HG03060 (cell line): ENCODE measurements around the gene TMEM163.
"Not testable (repeated sequence)": the region's sequence is repeated elsewhere in the genome, so short reads cannot be mapped to it uniquely, and the experiment has no call there.

ENCODE experiments used
- ATAC-seq: cut with Tn5 transposase; IDR thresholded peaks from one replicate; pipeline ENCODE4 v1.9.1; 2021; ENCODE audit warnings: low read depth, moderate number of reproducible peaks; ENCODE audit not compliant: unreplicated experiment

Gene TMEM163

GRCh38 chr2:134623796-134624195, 95.0 kb downstream of the TMEM163 start:
- peak; percentile 93 for ATAC-seq

GRCh38 chr2:134623046-134623445, 95.8 kb downstream of the TMEM163 start:
- no peak for ATAC-seq

GRCh38 chr2:134621939-134622705, 96.7 kb downstream of the TMEM163 start:
- no peak for ATAC-seq

GRCh38 chr2:134619250-134619649, 99.5 kb downstream of the TMEM163 start:
- ATAC-seq, result no peak

- not testable (repeated sequence) for ATAC-seq
Observed at GRCh38 chr2:134615480-134615879, 103.3 kb downstream of the TMEM163 start.

- no peak for ATAC-seq
Observed at GRCh38 chr2:134611316-134611715, 107.5 kb downstream of the TMEM163 start.

GRCh38 chr2:134610871-134611270, 107.9 kb downstream of the TMEM163 start:
- no peak for ATAC-seq

GRCh38 chr2:134609924-134610513, 108.8 kb downstream of the TMEM163 start:
- no peak for ATAC-seq

- ATAC-seq, result no peak
Observed at GRCh38 chr2:134603966-134604365, 114.8 kb downstream of the TMEM163 start.

GRCh38 chr2:134602666-134603065, 116.1 kb downstream of the TMEM163 start:
- no peak for ATAC-seq

GRCh38 chr2:134601264-134601663, 117.5 kb downstream of the TMEM163 start:
- no peak for ATAC-seq

- ATAC-seq, result no peak
Observed at GRCh38 chr2:134600208-134600607, 118.6 kb downstream of the TMEM163 start.

GRCh38 chr2:134599236-134599635, 119.6 kb downstream of the TMEM163 start:
- ATAC-seq, result no peak

- ATAC-seq, result no peak
Observed at GRCh38 chr2:134594399-134594798, 124.4 kb downstream of the TMEM163 start.

- no peak for ATAC-seq
Observed at GRCh38 chr2:134593519-134593918, 125.3 kb downstream of the TMEM163 start.

GRCh38 chr2:134592377-134592776, 126.4 kb downstream of the TMEM163 start:
- no peak for ATAC-seq

- ATAC-seq, result no peak
Observed at GRCh38 chr2:134591526-134591925, 127.3 kb downstream of the TMEM163 start.

- no peak for ATAC-seq
Observed at GRCh38 chr2:134590679-134591078, 128.1 kb downstream of the TMEM163 start.

GRCh38 chr2:134589171-134590083, 129.4 kb downstream of the TMEM163 start:
- ATAC-seq, result not testable (repeated sequence)

GRCh38 chr2:134588556-134588955, 130.2 kb downstream of the TMEM163 start:
- no peak for ATAC-seq

GRCh38 chr2:134586326-134586965, 132.4 kb downstream of the TMEM163 start:
- ATAC-seq, result no peak
